GM23338 (cell line): Measurements from ENCODE around the gene ADAMTS20. TPM values are rescaled to one million over a fixed set of nuclear protein-coding genes. Genes with fewer than 3 reads are reported as not detected.

Experiments
- ATAC-seq: fragments of 200-7000 bp; cut with Tn5 transposase; 3 replicates; pipeline ENCODE4 v1.9.1; 2020
- DNase-seq: peaks from one replicate; pipeline ENCODE4 v3.0.0-alpha.2; 2015; ENCODE audit warnings: low spot score
- H2AFZ ChIP-seq: fragments of 200-600 bp; sonication (generic); 2 replicates; pipeline ENCODE4 v1.8.0; 2016; ENCODE audit warnings: antibody characterized with exemption, mild to moderate bottlenecking, moderate library complexity
- H3F3A ChIP-seq: fragments of 200-600 bp; sonication (generic); replicated peaks from 2 replicates; pipeline ENCODE4 v1.8.0; 2017; ENCODE audit warnings: antibody characterized with exemption, mixed run types, low read depth
- H3K27ac ChIP-seq: fragments of 200-600 bp; sonication (generic); 2 replicates; pipeline ENCODE4 v1.6.1; 2016; ENCODE audit warnings: low read depth
- H3K27me3 ChIP-seq: fragments of 200-600 bp; sonication (generic); 2 replicates; pipeline ENCODE4 v1.8.0; 2016; ENCODE audit warnings: mild to moderate bottlenecking, mixed run types, moderate library complexity; ENCODE audit not compliant: insufficient read depth
- H3K36me3 ChIP-seq: fragments of 200-600 bp; sonication (generic); 2 replicates; pipeline ENCODE4 v1.8.0; 2016; ENCODE audit warnings: mild to moderate bottlenecking; ENCODE audit not compliant: insufficient read depth
- H3K4me1 ChIP-seq: fragments of 200-600 bp; sonication (generic); 2 replicates; pipeline ENCODE4 v1.8.0; 2016; ENCODE audit warnings: mild to moderate bottlenecking, moderate library complexity; ENCODE audit not compliant: insufficient read depth
- H3K4me2 ChIP-seq: fragments of 200-600 bp; sonication (generic); 2 replicates; pipeline ENCODE4 v1.7.1; 2017; ENCODE audit warnings: mixed run types
- H3K4me3 ChIP-seq: fragments of 200-600 bp; sonication (generic); 2 replicates; pipeline ENCODE4 v1.6.1; 2016; ENCODE audit warnings: mixed run types
- H3K79me2 ChIP-seq: fragments of 200-600 bp; sonication (generic); replicated peaks from 2 replicates; pipeline ENCODE4 v1.8.0; 2017; ENCODE audit warnings: mild to moderate bottlenecking; ENCODE audit not compliant: insufficient read depth
- H3K9me2 ChIP-seq: fragments of 200-600 bp; sonication (generic); 2 replicates; pipeline ENCODE4 v1.8.0; 2017; ENCODE audit not compliant: insufficient read depth
- H4K20me1 ChIP-seq: fragments of 200-600 bp; sonication (generic); replicated peaks from 2 replicates; pipeline ENCODE4 v1.8.0; 2017; ENCODE audit warnings: mild to moderate bottlenecking; ENCODE audit not compliant: insufficient read depth
- H3K27ac Mint-ChIP-seq: 2 replicates; pipeline ENCODE4 v1.8.0; 2020; ENCODE audit warnings: inconsistent platforms, mild to moderate bottlenecking, moderate library complexity, mixed read lengths
- H3K27me3 Mint-ChIP-seq: 3 replicates; pipeline ENCODE4 v1.8.0; 2022; ENCODE audit warnings: low read depth, mild to moderate bottlenecking, moderate library complexity, mixed read lengths, inconsistent platforms; ENCODE audit not compliant: insufficient read depth, poor library complexity
- H3K36me3 Mint-ChIP-seq: 3 replicates; pipeline ENCODE4 v1.8.0; 2021; ENCODE audit warnings: low read depth, mild to moderate bottlenecking, inconsistent platforms, moderate library complexity, mixed read lengths
- H3K4me1 Mint-ChIP-seq: 3 replicates; pipeline ENCODE4 v1.8.0; 2020; ENCODE audit warnings: mild to moderate bottlenecking, inconsistent platforms, mixed read lengths
- H3K4me3 Mint-ChIP-seq: 3 replicates; pipeline ENCODE4 v1.8.0; 2021; ENCODE audit warnings: moderate library complexity, mild to moderate bottlenecking, inconsistent platforms, mixed read lengths
- H3K9me3 Mint-ChIP-seq: 3 replicates; pipeline ENCODE4 v1.8.0; 2020; ENCODE audit warnings: moderate library complexity, mild to moderate bottlenecking, inconsistent platforms, mixed read lengths
- CREB1 ChIP-seq: fragments of 250-450 bp; sonication (Bioruptor Pico); IDR thresholded peaks from 2 replicates; pipeline ENCODE4 v1.5.0; 2020; ENCODE audit warnings: low read depth, mild to moderate bottlenecking, moderate library complexity
- CTCF ChIP-seq, 2 experiments: fragments of 200-600 bp in 1 of 2; sonication (generic) in 1 of 2; conservative IDR thresholded peaks; 2 replicates each; pipeline versions ENCODE4 v1.5.1 to v1.6.1; 2016 to 2017; ENCODE audit warnings: antibody characterized with exemption in 2 of 2, low read depth in 2 of 2, mild to moderate bottlenecking in 2 of 2, moderate library complexity in 1 of 2
- ETS1 ChIP-seq: IDR thresholded peaks from 2 replicates; pipeline ENCODE4 v1.6.1; 2016; ENCODE audit warnings: antibody characterized with exemption
- EZH2 ChIP-seq: fragments of 200-600 bp; sonication (generic); IDR thresholded peaks from one replicate; pipeline ENCODE4 v1.8.0; 2017; ENCODE audit warnings: antibody characterized with exemption, mild to moderate bottlenecking, low read depth; ENCODE audit not compliant: unreplicated experiment
- EZH2phosphoT487 ChIP-seq: fragments of 200-600 bp; sonication (generic); IDR thresholded peaks from one replicate; pipeline ENCODE4 v1.8.1; 2018; ENCODE audit warnings: antibody characterized with exemption; ENCODE audit not compliant: unreplicated experiment
- JUNB ChIP-seq: IDR thresholded peaks from one replicate; pipeline ENCODE4 v1.6.1; 2016; ENCODE audit warnings: antibody characterized with exemption; ENCODE audit not compliant: unreplicated experiment
- NANOG ChIP-seq: IDR thresholded peaks from 2 replicates; pipeline ENCODE4 v1.6.1; 2016; ENCODE audit warnings: antibody characterized with exemption, borderline replicate concordance
- POLR2AphosphoS5 ChIP-seq: IDR thresholded peaks from 2 replicates; pipeline ENCODE4 v1.6.1; 2016; ENCODE audit warnings: antibody characterized with exemption, low read depth
- REST ChIP-seq: IDR thresholded peaks from one replicate; pipeline ENCODE4 v1.6.1; 2018; ENCODE audit warnings: antibody characterized with exemption; ENCODE audit not compliant: unreplicated experiment
- STAT1 ChIP-seq: IDR thresholded peaks from one replicate; pipeline ENCODE4 v1.6.1; 2016; ENCODE audit warnings: antibody characterized with exemption; ENCODE audit not compliant: unreplicated experiment
- ZNF114 ChIP-seq: fragments of 250-450 bp; sonication (Bioruptor Pico); IDR thresholded peaks from 2 replicates; pipeline ENCODE4 v1.5.0; 2020; ENCODE audit warnings: mild to moderate bottlenecking, moderate library complexity
- ZNF331 ChIP-seq: fragments of 250-450 bp; sonication (Bioruptor Pico); IDR thresholded peaks from 2 replicates; pipeline ENCODE4 v1.5.0; 2020; ENCODE audit warnings: low read depth, mild to moderate bottlenecking, moderate library complexity
- ZNF462 ChIP-seq: fragments of 250-450 bp; sonication (Bioruptor Pico); IDR thresholded peaks from 2 replicates; pipeline ENCODE4 v1.5.0; 2020; ENCODE audit warnings: mild to moderate bottlenecking, moderate library complexity
- polyA plus RNA-seq: library from polyadenylated mRNA; unstranded; fragments of >200 nt; fragmentation: Nextera tagmentation; extraction: Ambion mirVana; gene quantifications from 2 replicates; pipeline ENCODE4 v1.2.1, GENCODE V29; 2016
- total RNA-seq: library from RNA; depleted of rRNA; stranded (reverse); fragments of >200 nt; shearing (Covaris generic); gene quantifications from 2 replicates; pipeline ENCODE4 v1.2.3, GENCODE V29; 2014

ADAMTS20 gene
- total and polyA plus RNA-seq, 2 experiments from 2014 or later = 2.0 to 9.3 TPM

GRCh38 chr12:43378448-43378847, 173.6 kb downstream of the ADAMTS20 start:
- DNase-seq (no peak), ATAC-seq (no peak)
- Mint-ChIP-seq H3K4me3 (no peak overlapping the region), H3K4me1 (no peaks in the 10 kb centered on the region), H3K9me3 (peaks cover 13% of the 10 kb centered on the region; the same call in 2 of the 3 replicates), H3K27ac (no peak overlapping the region), H3K36me3 (peaks cover 18% of the 10 kb centered on the region), H3K27me3 (no peaks in the 10 kb centered on the region)
- Histone ChIP-seq H3K27ac (no peak overlapping the region), H3K4me3 (no peak overlapping the region), H2AFZ (no peak overlapping the region), H3K4me1 (no peaks in the 10 kb centered on the region), H3K4me2 (no peak overlapping the region), H3K79me2 (no peaks in the 10 kb centered on the region), H3K9me2 (no peaks in the 10 kb centered on the region), H4K20me1 (no peaks in the 10 kb centered on the region), H3K27me3 (no peaks in the 10 kb centered on the region), H3F3A (no peaks in the 10 kb centered on the region), H3K36me3 (peaks cover 10% of the 10 kb centered on the region; the same call in 1 of the 2 replicates)
- TF ChIP-seq ZNF114 (no peak), ZNF331 (CRISPR knock-in tag) (no peak), ETS1 (no peak), REST (no peak), EZH2phosphoT487 (no peak), JUNB (no peak), NANOG (no peak), POLR2AphosphoS5 (no peak), EZH2 (no peak), CREB1 (CRISPR knock-in tag) (no peak), STAT1 (no peak), CTCF (conservative IDR thresholded peaks at IDR 0.05; ENCODE audit: low read depth in 2 of 2) (no peak), ZNF462 (CRISPR knock-in tag) (no peak)
